ENCODE measurements around the gene CALB2.

DNA sequence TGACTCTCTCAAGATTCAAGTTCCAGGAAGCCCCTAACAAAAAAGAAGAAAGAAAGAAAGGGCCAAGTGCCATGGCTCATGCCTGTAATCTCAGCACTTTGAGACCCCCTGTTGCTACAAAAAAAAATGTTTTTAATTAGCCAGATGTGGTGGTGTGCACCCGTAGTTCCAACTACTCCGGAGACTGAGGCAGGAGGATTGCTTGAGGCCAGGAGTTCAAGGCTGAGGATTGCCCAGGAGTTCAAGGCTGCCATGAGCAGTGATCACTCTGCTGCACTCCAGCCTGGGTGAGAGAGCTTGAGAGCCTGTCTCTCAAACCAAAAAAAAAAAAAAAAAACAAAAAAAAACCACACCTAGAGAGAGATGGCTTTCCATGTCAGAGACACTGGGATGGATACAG lies 64.5 kb downstream of the CALB2 start:
- TF ChIP-seq, protein P1, sequence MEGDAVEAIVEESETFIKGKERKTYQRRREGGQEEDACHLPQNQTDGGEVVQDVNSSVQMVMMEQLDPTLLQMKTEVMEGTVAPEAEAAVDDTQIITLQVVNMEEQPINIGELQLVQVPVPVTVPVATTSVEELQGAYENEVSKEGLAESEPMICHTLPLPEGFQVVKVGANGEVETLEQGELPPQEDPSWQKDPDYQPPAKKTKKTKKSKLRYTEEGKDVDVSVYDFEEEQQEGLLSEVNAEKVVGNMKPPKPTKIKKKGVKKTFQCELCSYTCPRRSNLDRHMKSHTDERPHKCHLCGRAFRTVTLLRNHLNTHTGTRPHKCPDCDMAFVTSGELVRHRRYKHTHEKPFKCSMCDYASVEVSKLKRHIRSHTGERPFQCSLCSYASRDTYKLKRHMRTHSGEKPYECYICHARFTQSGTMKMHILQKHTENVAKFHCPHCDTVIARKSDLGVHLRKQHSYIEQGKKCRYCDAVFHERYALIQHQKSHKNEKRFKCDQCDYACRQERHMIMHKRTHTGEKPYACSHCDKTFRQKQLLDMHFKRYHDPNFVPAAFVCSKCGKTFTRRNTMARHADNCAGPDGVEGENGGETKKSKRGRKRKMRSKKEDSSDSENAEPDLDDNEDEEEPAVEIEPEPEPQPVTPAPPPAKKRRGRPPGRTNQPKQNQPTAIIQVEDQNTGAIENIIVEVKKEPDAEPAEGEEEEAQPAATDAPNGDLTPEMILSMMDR (IDR thresholded peaks at IDR 0.05 in 2 of 3, conservative IDR thresholded peaks at IDR 0.05 in 1 of 3; ENCODE audit: borderline replicate concordance in 1 of 3, insufficient read depth in 1 of 3, low read depth in 2 of 3, low read length in 2 of 3): no peak
- TF ChIP-seq YY1 (IDR thresholded peaks at IDR 0.05; ENCODE audit: extremely low read depth, insufficient replicate concordance, low read depth, low read length) (no peak), SIN3A (IDR thresholded peaks at IDR 0.05; ENCODE audit: low read depth) (no peak), POLR2AphosphoS5 (IDR thresholded peaks at IDR 0.05; ENCODE audit: low read depth, low read length) (no peak), ELF1 (IDR thresholded peaks at IDR 0.05; ENCODE audit: borderline replicate concordance, low read depth) (no peak), ZFX (IDR thresholded peaks at IDR 0.05) (no peak), POLR2A (IDR thresholded peaks at IDR 0.05; ENCODE audit: borderline replicate concordance, extremely low read depth, insufficient read depth, insufficient read length) (no peak), SP1 (IDR thresholded peaks at IDR 0.05; ENCODE audit: low read depth) (no peak), EZH2phosphoT487 (IDR thresholded peaks at IDR 0.05; ENCODE audit: borderline replicate concordance) (no peak), ZNF274 (IDR thresholded peaks at IDR 0.05; ENCODE audit: low read depth, low read length) (no peak), EZH2 (IDR thresholded peaks at IDR 0.05) (no peak), EGR1 (IDR thresholded peaks at IDR 0.05; ENCODE audit: low read depth) (no peak)
- TF ChIP-seq, protein P2, sequence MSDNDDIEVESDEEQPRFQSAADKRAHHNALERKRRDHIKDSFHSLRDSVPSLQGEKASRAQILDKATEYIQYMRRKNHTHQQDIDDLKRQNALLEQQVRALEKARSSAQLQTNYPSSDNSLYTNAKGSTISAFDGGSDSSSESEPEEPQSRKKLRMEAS (IDR thresholded peaks at IDR 0.05): no peak
